Measurements from ENCODE around the gene SPPL2C. TPM values are rescaled to one million over a fixed set of nuclear protein-coding genes. Genes with fewer than 3 reads are reported as not detected.
A peak's percentile ranks its signal among the peaks of the same experiment; 100 is the strongest.

Gene SPPL2C
- total RNA-seq, 1 donor from 2014 or later = not detected

DNA sequence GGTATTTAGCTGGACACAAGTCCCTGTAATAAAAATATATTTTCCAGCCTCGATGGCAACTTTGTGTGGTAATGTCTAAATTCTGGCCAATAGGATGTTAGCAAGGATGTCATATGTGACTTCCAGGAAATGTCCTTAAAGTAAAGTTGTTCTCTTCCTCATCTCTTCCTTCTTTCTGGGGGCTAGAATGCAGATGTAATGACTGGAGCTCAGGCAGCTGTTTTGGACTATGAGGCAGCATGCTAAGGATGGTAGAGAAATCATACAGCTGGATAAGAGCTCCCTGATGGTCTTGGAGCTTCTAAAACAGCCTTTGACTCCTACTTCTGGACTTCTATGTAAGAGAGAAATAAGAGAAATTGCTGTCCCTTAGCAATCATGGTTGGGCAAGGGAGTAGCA lies 32.8 kb downstream of the SPPL2C start:
- TF ChIP-seq, protein P1, sequence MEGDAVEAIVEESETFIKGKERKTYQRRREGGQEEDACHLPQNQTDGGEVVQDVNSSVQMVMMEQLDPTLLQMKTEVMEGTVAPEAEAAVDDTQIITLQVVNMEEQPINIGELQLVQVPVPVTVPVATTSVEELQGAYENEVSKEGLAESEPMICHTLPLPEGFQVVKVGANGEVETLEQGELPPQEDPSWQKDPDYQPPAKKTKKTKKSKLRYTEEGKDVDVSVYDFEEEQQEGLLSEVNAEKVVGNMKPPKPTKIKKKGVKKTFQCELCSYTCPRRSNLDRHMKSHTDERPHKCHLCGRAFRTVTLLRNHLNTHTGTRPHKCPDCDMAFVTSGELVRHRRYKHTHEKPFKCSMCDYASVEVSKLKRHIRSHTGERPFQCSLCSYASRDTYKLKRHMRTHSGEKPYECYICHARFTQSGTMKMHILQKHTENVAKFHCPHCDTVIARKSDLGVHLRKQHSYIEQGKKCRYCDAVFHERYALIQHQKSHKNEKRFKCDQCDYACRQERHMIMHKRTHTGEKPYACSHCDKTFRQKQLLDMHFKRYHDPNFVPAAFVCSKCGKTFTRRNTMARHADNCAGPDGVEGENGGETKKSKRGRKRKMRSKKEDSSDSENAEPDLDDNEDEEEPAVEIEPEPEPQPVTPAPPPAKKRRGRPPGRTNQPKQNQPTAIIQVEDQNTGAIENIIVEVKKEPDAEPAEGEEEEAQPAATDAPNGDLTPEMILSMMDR (IDR thresholded peaks at IDR 0.05; ENCODE audit: borderline replicate concordance) = no peak
- H3K4me3 ChIP-seq = no peak overlapping the region
- H3K27me3 ChIP-seq (ENCODE audit: low read depth) = peaks cover 85% of the 10 kb centered on the region
- no peaks in the 10 kb centered on the region for H3K9me3 ChIP-seq (replicated peaks)
- no peaks in the 10 kb centered on the region for H3K4me1 ChIP-seq
- no peaks in the 10 kb centered on the region for H3K36me3 ChIP-seq
- intact Hi-C loops (cut with micrococcal nuclease) = no loop called here
- H3K27ac ChIP-seq (replicated peaks) = no peak overlapping the region
- no peak for DNase-seq

DNA sequence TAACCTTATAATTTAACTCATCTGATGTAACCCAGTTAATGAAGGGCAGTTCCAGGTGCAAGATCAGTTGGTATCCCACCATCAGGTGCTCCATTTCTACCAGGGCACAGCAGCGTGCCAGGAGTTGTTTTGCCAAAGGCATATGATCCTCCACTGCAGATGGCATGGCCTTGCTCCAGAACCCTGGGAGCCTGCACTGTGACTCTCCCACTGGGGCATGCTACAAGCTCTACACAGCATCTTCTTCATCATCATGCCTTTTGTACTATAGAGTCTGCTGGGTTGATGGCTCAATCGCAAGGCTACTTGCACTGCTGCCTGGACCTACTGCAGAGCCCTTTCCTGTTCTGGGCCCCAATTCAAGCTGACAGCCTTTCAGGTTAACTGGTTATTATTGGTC lies 38.4 kb downstream of the SPPL2C start:
- peaks cover 35% of the 10 kb centered on the region for H3K27me3 ChIP-seq (ENCODE audit: low read depth)
- TF ChIP-seq, protein P1 (IDR thresholded peaks at IDR 0.05; ENCODE audit: borderline replicate concordance) = no peak
- intact Hi-C loops (cut with micrococcal nuclease) = loop anchor here (10.0 kb wide), 1 partner anchor 58 kb away; no protein-coding TSS in a partner anchor
- no peaks in the 10 kb centered on the region for H3K36me3 ChIP-seq
- H3K4me3 ChIP-seq = no peak overlapping the region
- peaks cover 6% of the 10 kb centered on the region for H3K9me3 ChIP-seq (replicated peaks)
- DNase-seq = no peak
- H3K4me1 ChIP-seq = no peaks in the 10 kb centered on the region
- no peak overlapping the region for H3K27ac ChIP-seq (replicated peaks)

DNA sequence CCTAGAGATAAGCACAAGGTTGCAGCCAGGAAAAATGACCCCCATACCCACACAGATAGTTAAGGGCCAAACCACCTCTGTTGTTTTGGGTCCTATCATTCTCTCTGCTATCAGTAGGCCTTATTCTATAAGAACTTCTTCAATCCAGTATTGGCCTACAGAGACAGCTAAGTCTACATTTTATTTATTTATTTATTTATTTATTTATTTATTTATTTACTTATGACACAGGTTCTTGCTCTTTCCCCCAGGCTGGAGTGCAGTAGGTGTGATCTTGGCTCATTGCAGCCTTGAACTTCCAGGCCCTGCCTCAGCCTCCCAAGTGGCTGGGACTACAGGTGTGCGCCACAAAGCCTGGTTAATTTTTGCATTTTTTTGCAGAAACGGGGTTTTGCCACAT lies 42.2 kb downstream of the SPPL2C start:
- Histone ChIP-seq H3K9me3 (replicated peaks) (peaks cover 6% of the 10 kb centered on the region), H3K27me3 (ENCODE audit: low read depth) (peaks cover 16% of the 10 kb centered on the region), H3K27ac (replicated peaks) (no peak overlapping the region), H3K4me1 (no peaks in the 10 kb centered on the region), H3K4me3 (no peak overlapping the region), H3K36me3 (no peaks in the 10 kb centered on the region)
- TF ChIP-seq, protein P1 (IDR thresholded peaks at IDR 0.05; ENCODE audit: borderline replicate concordance) = no peak
- intact Hi-C loops (cut with micrococcal nuclease) = loop anchor here (10.0 kb wide), 1 partner anchor 62 kb away; no protein-coding TSS in a partner anchor
- DNase-seq = no peak

DNA sequence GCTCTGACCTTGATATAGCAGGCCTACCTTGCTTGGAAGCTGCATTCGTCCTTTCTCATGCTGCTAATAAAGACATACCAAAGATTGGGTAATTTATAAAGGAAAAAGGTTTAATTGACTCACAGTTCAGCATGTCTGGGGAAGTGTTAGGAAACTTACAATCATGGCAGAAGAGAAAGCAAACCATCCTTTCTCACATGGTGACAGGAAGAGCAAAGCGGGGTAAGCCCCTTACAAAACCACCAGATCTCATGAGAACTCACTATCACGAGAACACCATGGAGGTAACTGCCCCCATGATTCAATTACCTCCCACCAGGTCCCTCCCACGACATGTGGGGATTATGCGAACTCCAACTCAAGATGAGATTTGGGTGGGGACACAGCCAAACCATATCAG lies 43.7 kb downstream of the SPPL2C start:
- TF ChIP-seq, protein P1 (IDR thresholded peaks at IDR 0.05; ENCODE audit: borderline replicate concordance) = no peak
- Histone ChIP-seq H3K9me3 (replicated peaks) (peaks cover 6% of the 10 kb centered on the region), H3K36me3 (no peaks in the 10 kb centered on the region), H3K27ac (replicated peaks) (no peak overlapping the region), H3K4me3 (no peak overlapping the region), H3K4me1 (no peaks in the 10 kb centered on the region), H3K27me3 (ENCODE audit: low read depth) (peaks cover 15% of the 10 kb centered on the region)
- DNase-seq = no peak
- intact Hi-C loops (cut with micrococcal nuclease) = loop anchor here (10.0 kb wide), 1 partner anchor 64 kb away; no protein-coding TSS in a partner anchor

DNA sequence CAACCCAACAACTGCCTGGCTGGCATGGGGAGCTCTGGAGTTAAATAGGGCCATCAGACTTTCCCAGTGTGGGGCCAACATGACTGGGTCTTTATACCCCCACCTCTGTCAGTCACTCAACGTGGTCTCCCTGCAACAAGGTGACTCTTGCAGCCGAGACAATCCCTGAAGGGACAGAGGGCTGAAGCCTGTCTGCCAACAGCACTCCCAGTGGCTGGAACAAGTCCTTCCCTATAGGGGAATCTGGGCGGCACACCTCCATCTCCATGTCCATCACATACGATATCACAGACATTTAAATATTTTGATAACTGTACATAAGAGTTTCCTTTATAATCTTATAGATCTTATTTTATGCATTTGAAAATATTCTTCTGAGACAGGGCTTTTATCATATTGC lies 44.9 kb downstream of the SPPL2C start:
- Histone ChIP-seq H3K36me3 (no peaks in the 10 kb centered on the region), H3K27me3 (ENCODE audit: low read depth) (peaks cover 15% of the 10 kb centered on the region), H3K4me3 (no peak overlapping the region), H3K4me1 (peaks cover 9% of the 10 kb centered on the region), H3K27ac (replicated peaks) (no peak overlapping the region), H3K9me3 (replicated peaks) (peaks cover 3% of the 10 kb centered on the region)
- DNase-seq = no peak
- TF ChIP-seq, protein P1 (IDR thresholded peaks at IDR 0.05; ENCODE audit: borderline replicate concordance) = peak; percentile 30
- intact Hi-C loops (cut with micrococcal nuclease) = loop anchor here (10.0 kb wide), 1 partner anchor 65 kb away; no protein-coding TSS in a partner anchor
